Activated T-helper 1 cell treated with Interleukin-2 at 50 U/mL for 16 hours (primary cell): ENCODE data around the gene HNRNPCL1.
"Not testable (repeated sequence)": the region's sequence is repeated elsewhere in the genome, so short reads cannot be mapped to it uniquely, and the experiment has no call there.

Experiments
- DNase-seq: peaks from one replicate; pipeline ENCODE4 v3.0.0-alpha.2; 2020; ENCODE audit warnings: low read depth

The HNRNPCL1 gene

DNA sequence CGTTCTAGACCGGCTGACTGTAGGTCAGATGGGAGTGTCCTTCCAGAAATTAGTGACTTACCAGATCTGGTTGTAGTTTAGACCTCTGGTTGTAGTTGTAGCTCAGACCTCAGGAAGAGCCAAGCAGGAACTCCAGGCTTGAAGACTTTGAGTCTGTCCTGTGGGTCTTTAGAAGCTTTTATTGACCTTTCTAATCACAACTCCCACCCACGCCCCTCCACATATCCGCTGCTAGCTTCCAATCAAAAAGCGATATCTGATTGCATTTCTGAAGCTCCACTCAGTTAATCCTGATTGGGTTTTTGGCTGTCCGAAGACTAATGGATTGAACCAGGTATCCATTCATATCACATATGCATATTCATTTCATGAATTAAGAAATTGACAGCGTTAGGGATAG, at the start of gene HNRNPCL1:
Gene HNRNPCL1, minus strand, starts transcription at position 101 of the 400 bp plus-strand sequence. CDS start 431 bp downstream, outside the sequence.
- not testable (repeated sequence) for DNase-seq

DNA sequence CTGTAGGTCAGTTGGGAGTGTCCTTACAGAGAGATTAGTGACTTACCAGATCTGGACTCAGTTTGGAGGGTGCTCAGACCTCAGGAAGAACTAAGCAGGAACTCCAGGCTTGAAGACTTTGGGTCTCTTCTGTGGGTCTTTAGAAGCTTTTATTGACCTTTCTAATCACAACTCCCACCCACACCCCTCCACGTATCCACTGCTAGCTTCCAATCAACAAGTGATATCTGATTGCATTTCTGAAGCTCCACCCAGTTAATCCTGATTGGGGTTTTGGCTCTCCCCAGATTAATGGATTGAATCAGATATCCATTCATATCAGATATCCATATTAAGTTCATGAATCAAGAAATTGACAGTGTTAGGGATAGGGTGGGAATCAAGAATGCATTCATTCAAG, 49.6 kb upstream of the HNRNPCL1 start, which contains the start of gene PRAMEF10:
Gene PRAMEF10, minus strand, starts transcription at position 101 of the 400 bp plus-strand sequence. CDS start 2,423 bp downstream, outside the sequence.
- not testable (repeated sequence) for DNase-seq

DNA sequence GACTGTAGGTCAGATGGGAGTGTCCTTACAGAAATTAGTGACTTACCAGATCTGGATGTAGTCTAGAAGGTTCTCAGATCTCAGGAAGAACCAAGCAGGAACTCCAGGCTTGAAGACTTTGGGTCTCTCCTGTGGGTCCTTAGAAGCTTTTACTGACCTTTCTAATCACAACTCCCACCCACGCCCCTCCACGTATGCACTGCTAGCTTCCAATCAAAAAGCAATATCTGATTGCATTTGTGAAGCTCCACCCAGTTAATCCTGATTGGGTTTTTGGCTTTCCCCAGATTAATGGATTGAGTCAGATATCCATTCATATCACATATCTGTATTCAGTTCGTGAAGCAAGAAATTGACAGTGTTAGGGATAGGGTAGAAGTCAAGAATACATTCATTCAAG, 37.6 kb upstream of the HNRNPCL1 start, which contains the start of gene PRAMEF4:
Gene PRAMEF4, minus strand, starts transcription at position 101 of the 400 bp plus-strand sequence. CDS start 2,807 bp downstream, outside the sequence.
- DNase-seq: not testable (repeated sequence)

DNA sequence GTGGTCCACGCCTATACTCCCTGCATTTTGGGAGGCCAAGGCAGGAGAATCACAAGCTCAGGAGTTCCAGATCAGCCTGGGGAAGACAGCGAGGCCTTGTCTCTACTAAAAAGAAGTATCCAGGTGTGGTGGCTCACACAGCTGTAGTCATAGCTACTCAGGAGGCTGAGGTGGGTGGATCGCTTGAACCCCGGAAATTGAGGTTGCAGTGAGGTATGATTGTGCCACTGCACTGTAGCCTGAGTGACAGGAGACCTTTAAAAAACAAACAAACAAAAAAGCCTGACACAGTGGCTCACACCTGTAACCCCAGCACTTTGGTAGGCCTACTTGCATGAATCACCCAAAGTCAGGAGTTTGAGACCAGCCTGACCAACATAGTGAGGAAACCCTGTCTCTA, 29.9 kb upstream of the HNRNPCL1 start:
- not testable (repeated sequence) for DNase-seq

DNA sequence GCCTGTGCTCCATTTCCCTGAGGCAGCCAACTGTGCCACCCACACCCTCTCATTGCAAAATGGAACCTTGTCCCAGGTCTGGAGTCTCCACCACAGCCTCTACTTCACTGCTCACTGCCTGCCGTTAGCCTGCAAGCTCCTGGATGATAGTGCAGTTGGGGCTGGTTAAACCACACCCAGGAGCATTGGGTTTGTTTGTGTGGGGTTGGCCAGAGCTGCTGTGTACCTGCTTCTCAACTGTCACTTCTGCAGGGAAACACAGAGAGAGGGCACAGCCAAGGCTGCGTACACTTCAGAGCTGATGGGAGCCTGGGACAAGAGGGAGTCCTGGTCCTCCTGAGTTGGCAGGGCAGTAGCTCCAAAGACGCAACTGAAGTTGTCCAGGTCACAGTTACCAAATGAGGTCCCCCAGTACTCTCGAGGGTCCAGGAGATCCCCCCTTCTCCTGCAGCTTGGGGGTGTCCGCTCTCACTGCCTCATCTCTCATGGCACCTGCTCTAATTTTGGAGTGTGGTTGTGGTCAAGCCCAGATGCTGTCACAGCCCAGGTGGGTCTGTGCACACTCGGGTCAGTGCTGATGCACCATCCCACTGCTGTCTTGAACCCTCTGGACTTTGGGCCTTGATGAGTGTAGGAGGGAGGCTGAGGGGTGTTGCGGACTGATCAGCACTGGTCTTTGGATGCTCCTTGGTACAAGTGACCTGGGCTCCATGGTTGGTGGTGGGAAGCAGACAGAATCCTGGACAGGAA, 14.8 kb upstream of the HNRNPCL1 start:
- not testable (repeated sequence) for DNase-seq

DNA sequence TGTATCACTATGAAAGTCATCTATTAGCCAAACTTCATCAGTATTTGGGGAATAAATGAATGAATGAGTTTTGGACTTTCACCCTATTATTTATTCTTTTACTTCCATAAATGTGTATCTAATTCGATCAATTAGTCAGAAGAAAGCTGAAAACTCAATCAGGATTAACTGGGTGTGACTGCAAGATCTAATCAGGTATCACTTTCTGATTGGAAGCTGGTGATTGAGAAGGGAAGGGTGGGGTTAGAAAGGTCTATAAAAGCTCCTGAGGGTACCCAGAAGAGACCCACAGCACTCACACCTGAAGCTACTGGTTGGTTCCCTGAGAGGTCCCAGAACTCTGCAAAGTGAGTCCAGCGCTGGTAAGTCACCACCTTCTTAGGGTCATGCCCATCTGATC, 8.3 kb upstream of the HNRNPCL1 start, which contains the start of gene PRAMEF2:
Gene PRAMEF2, plus strand, starts transcription at position 301 of the 400 bp plus-strand sequence. CDS start 1,924 bp downstream, outside the sequence.
- DNase-seq: not testable (repeated sequence)

DNA sequence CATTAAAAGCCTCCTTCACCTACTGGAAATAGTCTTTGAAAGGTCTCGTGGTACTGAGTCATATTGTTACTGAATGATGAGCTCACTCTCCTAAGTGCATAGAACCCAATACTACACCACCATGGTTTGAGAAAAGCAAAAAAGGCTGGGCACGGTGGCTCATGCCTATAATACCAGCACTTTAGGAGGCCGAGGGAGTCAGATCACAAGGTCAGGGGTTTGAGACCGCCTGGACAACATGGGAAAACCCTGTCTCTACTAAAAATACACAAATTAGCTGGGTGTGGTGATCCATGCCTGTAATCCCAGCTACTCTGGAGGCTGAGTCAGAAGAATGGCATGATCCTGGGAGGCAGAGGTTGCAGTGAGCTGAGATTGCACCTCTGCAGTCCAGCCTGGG, 3.3 kb upstream of the HNRNPCL1 start:
- no peak for DNase-seq

DNA sequence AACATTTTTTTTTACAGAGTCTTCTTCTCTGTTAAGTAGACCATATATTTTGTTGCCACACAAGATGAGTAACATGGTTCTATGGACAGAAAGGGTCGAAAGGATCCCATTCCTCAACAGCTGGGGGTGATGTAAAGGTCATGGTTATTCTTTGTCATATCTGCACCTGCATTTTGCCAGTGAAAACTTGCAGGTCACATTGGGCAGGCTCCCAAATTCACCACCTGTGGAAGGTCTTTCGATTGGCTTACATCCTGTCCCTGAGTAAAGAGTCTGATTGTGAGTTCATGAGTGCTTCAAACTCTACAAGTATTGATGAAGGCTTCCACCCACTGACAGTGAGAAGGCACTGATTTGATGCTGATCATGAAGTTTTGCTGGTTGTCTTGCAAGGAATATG, 15.3 kb downstream of the HNRNPCL1 start:
- DNase-seq: not testable (repeated sequence)

DNA sequence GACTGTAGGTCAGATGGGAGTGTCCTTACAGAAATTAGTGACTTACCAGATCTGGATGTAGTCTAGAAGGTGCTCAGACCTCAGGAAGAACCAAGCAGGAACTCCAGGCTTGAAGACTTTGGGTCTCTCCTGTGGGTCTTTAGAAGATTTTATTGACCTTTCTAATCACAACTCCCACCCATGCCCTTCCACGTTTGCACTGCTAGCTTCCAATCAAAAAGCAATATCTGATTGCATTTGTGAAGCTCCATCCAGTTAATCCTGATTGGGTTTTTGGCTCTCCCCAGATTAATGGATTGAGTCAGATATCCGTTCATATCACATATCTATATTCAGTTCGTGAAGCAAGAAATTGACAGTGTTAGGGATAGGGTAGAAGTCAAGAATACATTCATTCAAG, 17.2 kb downstream of the HNRNPCL1 start, which contains the start of gene PRAMEF11:
Gene PRAMEF11, minus strand, starts transcription at position 101 of the 400 bp plus-strand sequence. CDS start 2,621 bp downstream, outside the sequence.
- DNase-seq: not testable (repeated sequence)

DNA sequence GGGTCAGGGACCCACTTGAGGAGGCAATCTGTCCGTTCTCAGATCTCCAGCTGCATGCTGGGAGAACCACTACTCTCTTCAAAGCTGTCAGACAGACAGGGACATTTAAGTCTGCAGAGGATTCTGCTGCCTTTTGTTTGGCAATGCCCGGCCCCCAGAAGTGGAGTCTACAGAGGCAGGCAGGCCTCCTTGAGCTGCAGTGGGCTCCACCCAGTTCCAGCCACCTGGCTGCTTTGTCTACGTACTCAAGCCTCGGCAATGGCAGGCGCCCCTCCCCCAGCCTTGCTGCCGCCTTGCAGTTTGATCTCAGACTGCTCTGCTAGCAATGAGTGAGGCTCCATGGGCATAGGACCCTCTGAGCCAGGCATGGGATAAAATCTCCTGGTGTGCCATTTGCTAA, 29.5 kb downstream of the HNRNPCL1 start:
- DNase-seq: not testable (repeated sequence)

DNA sequence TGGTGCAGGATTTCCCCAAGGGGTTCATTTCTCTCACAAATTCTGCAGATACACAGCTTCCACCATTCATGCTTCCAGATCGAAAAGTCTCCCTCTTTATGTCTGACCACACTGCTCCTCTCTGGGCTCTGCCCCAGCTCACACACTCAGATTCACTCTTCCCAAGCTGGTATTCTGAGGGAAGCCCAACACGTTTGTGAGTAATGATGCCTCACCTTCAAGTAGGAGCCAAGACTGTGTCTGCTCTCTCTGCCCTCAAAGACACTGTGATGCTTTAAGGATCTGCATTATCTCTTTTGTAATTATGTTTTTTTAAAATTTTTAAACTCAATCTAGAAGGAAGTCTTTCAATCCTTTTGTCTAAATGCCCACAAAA, 37.1 kb downstream of the HNRNPCL1 start:
- DNase-seq: no peak

DNA sequence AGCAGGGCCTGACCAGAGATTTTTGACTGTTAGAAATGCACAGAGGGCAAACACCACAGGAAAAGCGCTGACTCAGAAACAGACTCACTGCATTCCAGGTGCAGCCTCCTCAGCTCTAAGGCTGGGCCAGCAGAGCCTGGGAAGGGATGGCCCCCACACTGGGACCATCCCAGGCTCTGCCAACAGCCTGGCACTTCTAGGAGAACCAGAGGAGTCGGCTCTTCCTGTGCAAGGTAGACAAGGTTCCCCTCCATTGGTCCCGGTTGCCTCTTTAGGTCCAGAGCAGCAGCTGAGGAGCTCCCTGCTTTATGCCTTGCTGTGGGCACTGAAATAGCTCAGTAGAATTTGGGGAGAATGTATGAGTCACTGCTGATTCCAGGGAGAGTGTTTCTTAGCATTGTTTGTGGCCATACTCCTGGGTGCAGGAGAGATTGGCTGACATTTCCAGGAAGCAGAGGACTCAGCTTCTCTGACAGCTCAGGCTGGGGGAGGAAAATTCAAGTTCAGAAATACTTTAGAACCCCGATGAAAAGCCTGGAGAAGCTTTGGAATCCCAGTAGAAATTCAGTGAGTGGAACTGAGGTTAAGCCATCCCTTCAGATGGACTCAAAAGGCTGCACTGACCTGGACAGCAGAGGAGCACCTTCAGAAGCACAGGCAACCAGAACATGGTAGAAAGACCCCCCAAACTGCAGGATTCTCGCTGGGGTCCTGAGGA, 37.7 kb downstream of the HNRNPCL1 start:
- DNase-seq: no peak

DNA sequence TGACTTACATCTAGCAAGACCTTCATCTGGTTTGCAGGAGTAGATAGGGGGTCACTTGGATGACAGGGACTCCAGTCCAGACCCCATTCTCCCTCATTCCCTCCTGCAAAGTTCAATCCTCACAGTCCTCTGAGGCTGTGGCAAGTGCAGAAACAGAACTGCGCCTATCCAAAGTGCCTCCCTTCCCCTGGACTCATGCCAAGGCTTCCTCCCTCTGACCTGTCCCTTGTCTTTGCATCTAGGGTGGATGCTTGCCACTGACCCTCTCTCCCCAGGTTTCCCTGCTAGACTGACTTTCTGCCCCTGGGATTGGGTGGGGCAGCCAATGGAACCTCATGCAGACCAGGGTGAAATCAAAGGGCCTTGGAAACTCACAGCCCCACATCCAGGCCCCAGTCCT, 38.6 kb downstream of the HNRNPCL1 start:
- no peak for DNase-seq

DNA sequence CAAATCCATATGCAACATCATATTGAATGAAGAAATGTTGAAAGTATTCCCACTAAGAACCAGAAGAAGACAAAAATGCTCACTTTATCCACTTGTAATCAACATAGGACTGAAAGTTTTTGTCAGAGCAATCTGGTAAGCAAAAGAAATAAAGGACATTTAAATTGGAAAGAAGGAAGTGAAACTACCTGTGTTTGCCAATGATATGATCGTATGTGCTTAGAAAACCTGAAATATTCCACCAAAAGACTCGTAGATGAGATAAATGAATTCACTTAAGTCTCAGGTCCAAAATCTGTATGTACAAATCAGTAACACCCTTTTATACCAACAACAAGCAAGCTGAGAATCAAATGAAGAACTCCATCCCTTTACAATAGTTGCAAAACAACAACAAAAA, 48.8 kb downstream of the HNRNPCL1 start:
- DNase-seq: no peak

DNA sequence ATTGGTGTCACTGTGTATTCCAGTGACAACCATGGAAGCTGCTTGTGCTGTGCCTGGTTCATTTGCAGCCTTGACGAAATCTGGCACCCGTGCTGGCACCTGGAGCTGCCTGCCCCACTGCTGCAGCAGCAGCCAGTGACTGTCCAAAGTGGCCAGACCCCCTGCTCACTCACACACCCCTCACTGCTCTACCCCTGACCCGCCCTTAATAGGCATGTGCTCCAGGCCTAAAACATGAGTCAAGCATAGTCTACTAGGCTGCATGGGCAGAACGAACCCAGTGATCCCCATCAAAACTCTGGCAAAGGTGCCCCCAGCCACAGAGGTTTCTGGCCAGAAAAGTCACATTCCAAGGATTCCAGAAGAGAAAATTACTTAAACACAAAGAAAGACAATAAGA, 49.6 kb downstream of the HNRNPCL1 start:
- no peak for DNase-seq
